Kidney (tissue), 14 donors: ENCODE data around the gene ECHS1. TPM values are rescaled to one million over a fixed set of nuclear protein-coding genes. Genes with fewer than 3 reads are reported as not detected.

Experiments
- DNase-seq, 5 donors: peaks; one replicate each; pipeline ENCODE4 v3.0.0-alpha.2; 2013 to 2020
- FAIRE-seq: peaks from 2 replicates; lab custom pipeline; 2012; peaks lifted over from hg19 to GRCh38; lab: Jason Lieb, UNC
- H3K27ac ChIP-seq, 2 donors: one replicate each; pipeline ENCODE4 v1.7.0; 2013; ENCODE audit warnings: low read depth in 2 of 2, low read length in 2 of 2, inconsistent platforms in 1 of 2
- H3K27me3 ChIP-seq: one replicate; pipeline ENCODE4 v1.7.1; 2013; ENCODE audit warnings: low read length, inconsistent platforms; ENCODE audit not compliant: control insufficient read depth, insufficient read depth
- H3K36me3 ChIP-seq, 3 donors: one replicate each; pipeline versions ENCODE4 v1.7.0 to v1.7.1; 2013; ENCODE audit warnings: low read length in 3 of 3, control low read depth in 1 of 3, inconsistent platforms in 1 of 3; ENCODE audit not compliant: insufficient read depth in 3 of 3, control insufficient read depth in 2 of 3
- H3K4me1 ChIP-seq, 3 donors: one replicate each; pipeline versions ENCODE4 v1.7.0 to v1.7.1; 2013; ENCODE audit warnings: low read length in 3 of 3, inconsistent platforms in 1 of 3, low read depth in 1 of 3; ENCODE audit not compliant: control insufficient read depth in 2 of 3, insufficient read depth in 2 of 3
- H3K4me3 ChIP-seq, 3 donors: one replicate each; pipeline versions ENCODE4 v1.7.0 to v1.8.1; 2013; ENCODE audit warnings: low read length in 3 of 3, control low read depth in 1 of 3, inconsistent platforms in 1 of 3
- H3K9ac ChIP-seq, 3 donors: one replicate each; pipeline versions ENCODE4 v1.7.0 to v1.7.1; 2013; ENCODE audit warnings: low read length in 3 of 3, control low read depth in 1 of 3, inconsistent platforms in 1 of 3
- H3K9me3 ChIP-seq, 3 donors: one replicate each; pipeline versions ENCODE4 v1.7.0 to v1.7.1; 2013; ENCODE audit warnings: low read length in 3 of 3, control low read depth in 1 of 3, inconsistent platforms in 1 of 3; ENCODE audit not compliant: control insufficient read depth in 2 of 3, insufficient read depth in 1 of 3
- intact Hi-C: fragments of 100-400 bp; cut with DNase I; formaldehyde crosslinking; loops from one replicate; pipeline ENCODE4 v1.11.1; 2022
- polyA plus RNA-seq: library from polyadenylated mRNA; stranded (reverse); fragments of 350-450 nt; fragmentation: Illumina TruSeq; extraction: RNeasy Lipid Tissue Mini Kit (QIAGEN cat#74804); gene quantifications from one replicate; pipeline ENCODE4 v1.2.3, GENCODE V29; 2014; ENCODE audit warnings: low read depth, low replicate concordance; ENCODE audit not compliant: insufficient read depth
- total RNA-seq: library from RNA; stranded (reverse); fragmentation: NEBNext Ultra II Directional; extraction: Animal tissue kit (Norgen Biotek cat#: 25700); gene quantifications from one replicate; pipeline ENCODE4 v1.2.1, GENCODE V29; 2021
- TF ChIP-seq, protein P1 (sequence below): IDR thresholded peaks from 3 replicates; pipeline ENCODE4 v1.5.1; 2012; ENCODE audit warnings: mild to moderate bottlenecking, moderate library complexity, borderline replicate concordance; ENCODE audit not compliant: insufficient read depth; ENCODE audit errors: extremely low read depth
- donor health status: control.
- donor health status: control.
- donor health status: control.
- donor health status: control.
- donor health status: control.
- donor health status: DM: yes; HTN: yes; CAD: no.
- donor health status: Normal renal cell carcinoma (clear cell type).

Gene ECHS1
- total and polyA plus RNA-seq, 2 donors from 2014 or later: 85.6 to 599 TPM

- Histone ChIP-seq H3K4me1 (no peaks in the 10 kb centered on the region), H3K27me3 (no peaks in the 10 kb centered on the region), H3K4me3 (no peak overlapping the region), H3K36me3 (peaks cover 5 to 63% (median 31%) of the 10 kb centered on the region in 3 donors), H3K9me3 (no peaks in the 10 kb centered on the region), H3K27ac (no peak overlapping the region), H3K9ac (no peak overlapping the region)
- intact Hi-C loops: no loop called here
- FAIRE-seq: no peak
- DNase-seq: no peak
- TF ChIP-seq, protein P1, sequence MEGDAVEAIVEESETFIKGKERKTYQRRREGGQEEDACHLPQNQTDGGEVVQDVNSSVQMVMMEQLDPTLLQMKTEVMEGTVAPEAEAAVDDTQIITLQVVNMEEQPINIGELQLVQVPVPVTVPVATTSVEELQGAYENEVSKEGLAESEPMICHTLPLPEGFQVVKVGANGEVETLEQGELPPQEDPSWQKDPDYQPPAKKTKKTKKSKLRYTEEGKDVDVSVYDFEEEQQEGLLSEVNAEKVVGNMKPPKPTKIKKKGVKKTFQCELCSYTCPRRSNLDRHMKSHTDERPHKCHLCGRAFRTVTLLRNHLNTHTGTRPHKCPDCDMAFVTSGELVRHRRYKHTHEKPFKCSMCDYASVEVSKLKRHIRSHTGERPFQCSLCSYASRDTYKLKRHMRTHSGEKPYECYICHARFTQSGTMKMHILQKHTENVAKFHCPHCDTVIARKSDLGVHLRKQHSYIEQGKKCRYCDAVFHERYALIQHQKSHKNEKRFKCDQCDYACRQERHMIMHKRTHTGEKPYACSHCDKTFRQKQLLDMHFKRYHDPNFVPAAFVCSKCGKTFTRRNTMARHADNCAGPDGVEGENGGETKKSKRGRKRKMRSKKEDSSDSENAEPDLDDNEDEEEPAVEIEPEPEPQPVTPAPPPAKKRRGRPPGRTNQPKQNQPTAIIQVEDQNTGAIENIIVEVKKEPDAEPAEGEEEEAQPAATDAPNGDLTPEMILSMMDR: no peak
Observed at GRCh38 chr10:133366751-133367150, 6.4 kb downstream of the ECHS1 start.

- Histone ChIP-seq H3K36me3 (peaks cover 5 to 63% (median 31%) of the 10 kb centered on the region in 3 donors), H3K9me3 (no peaks in the 10 kb centered on the region), H3K4me3 (no peak overlapping the region), H3K4me1 (no peaks in the 10 kb centered on the region), H3K9ac (no peak overlapping the region), H3K27ac (no peak overlapping the region), H3K27me3 (no peaks in the 10 kb centered on the region)
- TF ChIP-seq, protein P1: no peak
- intact Hi-C loops: no loop called here
- no peak for FAIRE-seq
- DNase-seq: no peak
Observed at GRCh38 chr10:133366130-133366478, 7.0 kb downstream of the ECHS1 start.

GRCh38 chr10:133365461-133366129 lies 7.6 kb downstream of the ECHS1 start:
- no peak overlapping the region for H3K27ac ChIP-seq
- H3K4me3 ChIP-seq: no peak overlapping the region
- H3K36me3 ChIP-seq: peaks cover 5 to 61% (median 31%) of the 10 kb centered on the region in 3 donors
- TF ChIP-seq, protein P1: no peak
- FAIRE-seq (no peak), DNase-seq (no peak)
- no peaks in the 10 kb centered on the region for H3K4me1 ChIP-seq
- intact Hi-C loops: no loop called here
- no peak overlapping the region for H3K9ac ChIP-seq
- no peaks in the 10 kb centered on the region for H3K9me3 ChIP-seq
- H3K27me3 ChIP-seq: no peaks in the 10 kb centered on the region
